Measurements from ENCODE around the gene PHF10. TPM values are rescaled to one million over a fixed set of nuclear protein-coding genes. Genes with fewer than 3 reads are reported as not detected.

The PHF10 gene
- total RNA-seq = 72.0 and 74.6 TPM in 2 replicates
- 48.0 TPM for total RNA-seq (2013)
- 32.9 and 52.6 TPM in 2 replicates for polyA plus RNA-seq
- polyA minus RNA-seq = 14.3 and 15.8 TPM in 2 replicates

GRCh38 chr6:169724494-169725124 lies at the start of gene PHF10:
TSS of gene PHF10 (minus strand) at chr6:169724500. CDS start at chr6:169723931, 569 bp downstream.
- peak within 1 kb of the TSS; percentile 72 for H3K9ac ChIP-seq (ENCODE audit: low read length)
- H3K4me3 Mint-ChIP-seq = peak within 1 kb of the TSS; percentile 90
- H2AFZ ChIP-seq (ENCODE audit: insufficient read depth, low read depth, low read length, poor library complexity, severe bottlenecking) = peak within 1 kb of the TSS; percentile 86
- H3K4me1 ChIP-seq (ENCODE audit: control insufficient read depth in 2 of 2, insufficient read depth in 2 of 2, low read length in 2 of 2) = peaks cover 17 to 18% of the 10 kb centered on the region in 2 donors
- H3K79me2 ChIP-seq (ENCODE audit: control insufficient read depth, insufficient read depth, low read length) = peaks cover 22% of the 10 kb centered on the region
- ChIA-PET CTCF (interaction anchor here (1.6 to 1.7 kb wide), 2 partner anchors 21 to 26 kb away, joined by 4 to 6 read pairs; no protein-coding TSS in a partner anchor), POLR2A (no interaction called here)
- H3K27ac ChIP-seq (ENCODE audit: low read length in 2 of 2) = peak within 1 kb of the TSS; percentile 77 to 88
- H3K9me3 ChIP-seq (ENCODE audit: control extremely low read depth in 1 of 3, control insufficient read depth in 2 of 3, insufficient read depth in 1 of 3, low read length in 2 of 3) = no peaks in the 10 kb centered on the region
- peaks cover 26% of the 10 kb centered on the region for H3K4me1 Mint-ChIP-seq
- peak within 1 kb of the TSS; percentile 93 for H3K27ac Mint-ChIP-seq
- H3K27me3 ChIP-seq (replicated peaks in 1 of 4; ENCODE audit: control extremely low read depth in 1 of 4, control insufficient read depth in 3 of 4, insufficient read depth in 4 of 4, low read length in 3 of 4) = no peaks in the 10 kb centered on the region
- TF ChIP-seq, protein P1, sequence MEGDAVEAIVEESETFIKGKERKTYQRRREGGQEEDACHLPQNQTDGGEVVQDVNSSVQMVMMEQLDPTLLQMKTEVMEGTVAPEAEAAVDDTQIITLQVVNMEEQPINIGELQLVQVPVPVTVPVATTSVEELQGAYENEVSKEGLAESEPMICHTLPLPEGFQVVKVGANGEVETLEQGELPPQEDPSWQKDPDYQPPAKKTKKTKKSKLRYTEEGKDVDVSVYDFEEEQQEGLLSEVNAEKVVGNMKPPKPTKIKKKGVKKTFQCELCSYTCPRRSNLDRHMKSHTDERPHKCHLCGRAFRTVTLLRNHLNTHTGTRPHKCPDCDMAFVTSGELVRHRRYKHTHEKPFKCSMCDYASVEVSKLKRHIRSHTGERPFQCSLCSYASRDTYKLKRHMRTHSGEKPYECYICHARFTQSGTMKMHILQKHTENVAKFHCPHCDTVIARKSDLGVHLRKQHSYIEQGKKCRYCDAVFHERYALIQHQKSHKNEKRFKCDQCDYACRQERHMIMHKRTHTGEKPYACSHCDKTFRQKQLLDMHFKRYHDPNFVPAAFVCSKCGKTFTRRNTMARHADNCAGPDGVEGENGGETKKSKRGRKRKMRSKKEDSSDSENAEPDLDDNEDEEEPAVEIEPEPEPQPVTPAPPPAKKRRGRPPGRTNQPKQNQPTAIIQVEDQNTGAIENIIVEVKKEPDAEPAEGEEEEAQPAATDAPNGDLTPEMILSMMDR (IDR thresholded peaks at IDR 0.05) = no peak
- no peak for TF ChIP-seq EZH2 (IDR thresholded peaks at IDR 0.05; ENCODE audit: borderline replicate concordance, insufficient read depth, low read depth, low read length, poor library complexity, severe bottlenecking)
- peak; percentile 80 for DNase-seq
- H3K27me3 Mint-ChIP-seq = no peaks in the 10 kb centered on the region
- intact Hi-C loops (cut with micrococcal nuclease) = loop anchor here (1.0 to 10.0 kb wide), 3 partner anchors 135 to 830 kb away; partner anchors contain the start of genes DLL1 and TBP
- peak within 1 kb of the TSS; percentile 74 to 95 (median 77) for H3K4me3 ChIP-seq (ENCODE audit: control extremely low read depth in 1 of 5, extremely low read depth in 1 of 5, insufficient read depth in 1 of 5, low read depth in 2 of 5, low read length in 4 of 5)
- H4K20me1 ChIP-seq (ENCODE audit: control insufficient read depth, insufficient read depth, low read length, poor library complexity, severe bottlenecking) = no peaks in the 10 kb centered on the region
- no peaks in the 10 kb centered on the region for H3K9me3 Mint-ChIP-seq (ENCODE audit: insufficient read depth)
- peak within 1 kb of the TSS; percentile 87 for H3K4me2 ChIP-seq (replicated peaks; ENCODE audit: low read depth, low read length, poor library complexity, severe bottlenecking)
- peak; percentile 65 for ATAC-seq (ENCODE audit: low read depth)
- WGBS (ENCODE audit: insufficient coverage) = under 1% methylated on average over 49 of the region's 89 CpGs
- H3K36me3 ChIP-seq (replicated peaks in 1 of 2; ENCODE audit: control extremely low read depth in 1 of 2, control insufficient read depth in 1 of 2, extremely low read depth in 1 of 2, insufficient read depth in 2 of 2, low read length in 1 of 2) = no peaks in the 10 kb centered on the region
